Right kidney (tissue), 1 donor: ENCODE data around the gene RTN4R.
A peak's percentile ranks its signal among the peaks of the same experiment; 100 is the strongest.
"Not testable (repeated sequence)": the region's sequence is repeated elsewhere in the genome, so short reads cannot be mapped to it uniquely, and the experiment has no call there.

Experiments
- DNase-seq: peaks from one replicate; pipeline ENCODE4 v3.0.0-alpha.2; 2016

The RTN4R gene

DNA sequence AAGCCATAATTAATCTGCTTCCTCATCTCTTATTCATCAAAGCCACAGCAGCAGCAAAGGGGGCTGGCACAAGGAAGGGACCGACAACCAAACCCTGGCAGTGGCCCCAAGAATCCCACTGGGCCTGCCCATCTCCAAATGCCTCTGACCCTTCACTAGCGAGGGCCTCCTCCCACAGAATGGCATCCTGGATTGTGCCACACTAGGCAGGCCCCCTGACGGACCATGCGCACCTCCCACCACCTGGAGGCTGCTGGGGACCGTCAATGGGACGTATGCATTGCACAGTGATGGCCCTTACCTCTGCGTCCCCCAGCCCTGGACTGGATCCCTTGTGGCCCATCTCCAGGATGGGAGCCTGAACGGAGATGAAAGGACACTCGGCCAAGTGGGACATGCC is 4.1 kb upstream of the RTN4R start:
- DNase-seq: no peak

DNA sequence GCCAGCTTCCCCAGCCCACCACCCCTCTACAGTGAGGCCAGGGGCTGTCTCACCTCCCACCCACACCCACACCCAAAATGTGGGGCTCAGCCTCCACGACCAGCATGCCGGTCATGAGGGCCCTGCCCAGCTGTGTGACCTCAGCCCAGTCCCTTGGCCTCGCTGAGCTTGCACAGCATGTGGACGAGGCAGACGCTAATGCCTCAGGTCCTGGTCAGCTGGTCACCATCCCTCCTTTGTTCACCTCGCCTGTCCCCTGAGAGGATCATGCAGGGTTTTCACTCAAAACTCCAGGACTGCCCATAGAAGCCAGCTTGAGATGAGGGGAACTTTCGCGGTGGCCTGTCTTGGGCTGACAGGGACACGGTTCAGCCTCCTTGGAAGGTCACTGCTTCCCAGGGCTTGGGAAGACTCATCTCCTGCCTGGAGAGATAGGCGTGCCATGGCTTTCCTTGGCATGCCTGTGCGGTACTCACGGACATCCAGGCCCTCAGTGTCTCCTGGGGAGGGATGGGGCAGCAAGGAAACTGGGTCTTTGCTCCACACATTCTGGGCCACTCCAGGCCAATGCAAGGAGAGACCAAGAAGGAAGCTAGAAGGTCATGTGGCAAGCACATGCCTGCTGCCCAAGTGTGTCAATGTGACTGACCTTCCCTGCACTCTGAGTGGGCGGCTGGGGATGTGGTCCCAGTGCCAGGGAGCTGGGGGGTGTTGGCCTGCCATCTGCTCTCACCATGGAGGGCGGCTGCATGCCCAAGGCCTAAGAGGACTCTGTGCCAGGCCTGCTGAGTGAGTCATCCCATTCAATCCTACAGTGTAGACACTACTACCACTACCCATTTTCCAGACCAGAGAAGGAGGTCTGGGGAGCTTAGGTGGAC is 3.2 kb upstream of the RTN4R start:
- DNase-seq: no peak

DNA sequence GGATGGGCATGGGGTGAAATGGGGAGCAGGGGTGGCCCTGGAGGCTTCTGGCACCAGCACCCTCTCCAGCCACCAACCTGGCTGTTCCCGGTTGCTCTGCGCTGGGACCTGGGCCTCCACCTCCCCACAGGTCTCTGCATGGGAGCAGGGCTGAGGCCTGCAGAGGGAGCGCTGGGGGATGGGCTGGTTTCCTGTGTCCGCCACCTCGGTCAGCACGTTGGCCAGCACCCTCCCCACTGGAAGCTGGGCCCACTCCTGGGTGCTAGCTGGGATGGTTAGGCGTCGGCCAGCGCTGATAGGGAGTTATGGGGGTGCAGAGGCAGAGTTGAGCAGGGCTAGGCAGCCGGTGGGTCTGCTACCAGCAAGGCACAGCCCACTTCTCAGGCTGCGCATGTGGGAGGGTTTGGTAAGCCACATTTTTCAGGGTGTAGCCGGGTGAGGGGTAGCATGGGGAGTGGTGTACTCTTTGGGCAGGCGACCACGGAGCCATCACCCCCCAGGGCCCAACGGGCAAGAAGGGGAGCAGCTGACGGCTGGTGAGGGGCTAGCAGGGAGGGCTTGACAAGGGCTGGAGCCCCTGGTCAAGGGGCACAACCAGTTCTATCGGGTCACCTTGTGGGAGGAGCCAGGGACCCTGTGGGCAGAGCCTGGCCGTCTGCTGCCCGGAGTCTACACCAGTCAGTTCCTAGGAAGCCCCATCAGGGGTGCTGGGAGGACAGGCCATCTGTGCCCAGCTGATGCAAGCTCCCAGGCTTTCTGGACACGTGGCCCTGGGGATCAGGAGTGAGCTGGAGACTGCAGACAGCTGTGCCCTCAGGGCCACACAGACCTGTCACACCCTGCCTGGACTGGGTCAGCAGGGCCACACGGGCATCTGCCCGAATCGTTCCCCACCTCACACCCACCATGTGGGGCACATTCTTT is 2.3 kb upstream of the RTN4R start:
- not testable (repeated sequence) for DNase-seq

DNA sequence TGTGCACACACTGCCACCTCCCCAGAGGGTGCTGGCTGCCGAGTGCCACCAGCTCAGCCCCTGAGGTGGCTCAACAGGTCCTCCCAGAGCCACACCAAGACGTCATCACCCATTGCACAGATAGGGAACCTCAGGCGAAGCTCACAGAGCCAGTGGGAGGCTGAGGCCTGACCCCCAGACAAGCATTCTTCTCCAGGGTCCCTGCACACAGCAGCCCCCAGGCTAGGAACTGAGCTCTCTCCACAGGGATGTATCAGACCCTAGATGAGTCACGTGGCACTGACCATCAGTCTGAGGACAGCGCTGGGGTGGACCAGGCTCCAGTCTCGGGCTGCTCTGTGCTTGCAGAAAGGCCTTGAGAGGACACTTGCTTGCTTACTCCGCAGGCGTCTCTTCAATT is 1.6 kb upstream of the RTN4R start:
- not testable (repeated sequence) for DNase-seq

- not testable (repeated sequence) for DNase-seq
These were observed 1.1 kb upstream of the RTN4R start for GRCh38 chr22:20269201-20269600.

DNA sequence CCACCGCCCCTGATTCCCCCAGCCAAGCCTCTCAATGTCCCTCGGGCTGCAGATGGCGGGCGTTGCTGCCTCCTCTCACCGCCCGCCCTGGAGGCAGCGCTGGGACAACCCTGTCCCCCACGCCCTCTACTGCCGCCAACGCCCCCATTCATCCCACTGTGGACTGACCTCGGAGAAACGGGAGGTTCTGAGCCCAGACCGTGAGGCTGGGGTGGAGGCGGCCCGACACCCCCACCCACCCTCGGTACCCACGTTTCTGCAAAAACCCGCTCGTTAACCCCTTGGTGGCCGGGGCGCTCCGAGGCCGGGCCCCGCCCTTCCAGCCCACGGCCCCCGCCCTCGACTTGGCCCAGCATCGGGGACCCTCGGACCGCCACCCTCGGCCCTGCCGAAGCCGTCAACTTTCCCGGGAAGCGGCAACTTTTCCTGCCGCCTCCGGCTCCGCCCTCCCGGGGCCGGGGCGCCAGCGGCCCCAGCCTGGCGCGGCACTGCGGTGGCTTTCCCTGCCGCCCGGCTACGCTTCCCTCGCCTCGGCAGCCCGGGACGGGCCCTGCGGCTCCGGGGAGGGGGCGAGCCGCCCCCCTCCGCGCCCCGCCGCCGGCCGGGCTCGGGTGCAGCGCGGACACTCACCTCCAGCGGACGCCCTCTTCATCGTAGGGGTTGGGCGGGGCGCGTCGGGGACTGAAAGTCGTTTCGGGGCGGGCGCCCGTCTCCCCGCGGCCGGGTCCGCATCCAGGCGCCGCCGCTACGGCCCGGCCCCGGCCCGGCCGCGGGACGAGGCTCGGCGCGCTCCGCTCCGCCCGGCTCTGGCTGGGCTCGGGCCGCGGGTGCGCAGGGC is 458 bp downstream of the RTN4R start:
- peak; percentile 62 for DNase-seq

DNA sequence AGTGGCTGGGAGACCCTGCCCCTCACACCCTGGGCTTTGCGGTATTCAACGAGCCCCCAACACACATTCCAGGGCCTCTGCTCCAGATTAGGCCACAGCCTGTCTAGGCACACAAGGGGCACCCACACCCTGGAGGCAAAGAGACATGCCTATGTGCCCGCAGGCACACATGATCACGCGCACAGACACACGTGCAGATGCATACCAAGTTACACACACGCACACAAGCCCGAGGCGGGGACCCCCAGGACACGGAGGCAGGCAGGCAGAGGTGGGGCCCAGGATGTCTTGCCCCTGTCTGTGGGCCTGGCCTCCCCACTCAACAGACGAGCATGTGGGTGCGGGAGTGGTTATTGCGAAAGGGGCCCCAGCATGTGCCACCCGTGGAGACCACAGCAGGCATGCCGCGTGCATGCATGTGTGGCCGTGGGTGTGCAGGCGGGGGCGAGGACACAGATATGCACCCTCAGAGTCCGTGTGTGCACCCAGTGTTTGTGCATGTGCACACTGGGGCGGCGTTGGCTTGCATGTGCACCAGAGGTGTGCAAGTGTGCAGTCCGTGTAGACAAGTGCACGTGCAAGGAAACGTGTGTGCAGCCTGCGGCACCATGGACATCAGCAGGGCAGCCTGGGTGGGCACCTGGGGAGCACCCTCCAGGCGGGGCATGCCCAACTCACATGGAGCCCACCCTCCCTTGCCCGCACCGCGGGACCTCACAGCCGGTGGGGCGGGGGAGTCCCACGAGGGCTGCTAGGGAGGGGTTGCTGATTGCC is 1.3 kb downstream of the RTN4R start:
- DNase-seq: not testable (repeated sequence)

DNA sequence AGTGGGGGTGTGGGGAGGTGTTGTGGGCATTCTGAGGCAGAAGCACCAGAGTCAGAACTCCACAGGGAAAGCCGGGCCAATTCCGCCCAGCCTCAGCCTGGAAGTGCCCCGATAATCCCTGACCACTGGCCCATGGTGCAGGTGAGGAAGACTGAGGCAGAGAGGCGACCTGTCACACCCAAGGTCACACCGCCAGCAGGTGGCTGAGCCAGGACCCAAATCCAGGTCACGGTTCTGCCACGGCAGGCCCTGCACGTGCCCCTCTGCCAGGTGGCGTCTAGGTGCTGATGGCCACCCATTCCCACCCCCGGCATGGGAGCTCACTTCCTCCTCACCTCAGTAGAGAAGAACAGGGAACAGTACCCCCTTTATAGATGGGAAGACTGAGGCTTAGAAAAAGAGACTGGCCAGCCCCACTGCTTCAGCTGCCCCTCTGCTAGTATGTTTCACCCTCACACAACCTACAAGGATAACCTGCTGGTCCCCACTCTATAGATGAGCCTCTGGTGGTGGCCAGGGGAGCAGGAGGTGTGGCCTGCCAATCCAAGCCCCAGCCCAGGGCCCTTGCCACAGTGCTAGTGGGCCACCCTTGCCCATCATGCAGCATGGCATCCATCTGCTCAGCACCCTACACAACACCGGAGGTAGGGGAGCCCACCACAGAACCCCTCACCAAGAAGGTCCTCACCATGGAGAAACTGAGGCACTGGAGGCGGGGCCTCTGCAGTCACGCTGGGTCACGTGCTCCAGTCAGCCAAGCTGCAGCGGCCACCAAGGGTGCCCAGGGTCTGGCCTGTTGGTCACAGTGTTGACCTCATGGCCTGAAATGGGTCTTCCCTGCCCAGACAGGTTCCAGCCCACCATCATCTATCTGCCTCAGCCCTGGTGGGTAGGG is 2.1 kb downstream of the RTN4R start:
- not testable (repeated sequence) for DNase-seq

DNA sequence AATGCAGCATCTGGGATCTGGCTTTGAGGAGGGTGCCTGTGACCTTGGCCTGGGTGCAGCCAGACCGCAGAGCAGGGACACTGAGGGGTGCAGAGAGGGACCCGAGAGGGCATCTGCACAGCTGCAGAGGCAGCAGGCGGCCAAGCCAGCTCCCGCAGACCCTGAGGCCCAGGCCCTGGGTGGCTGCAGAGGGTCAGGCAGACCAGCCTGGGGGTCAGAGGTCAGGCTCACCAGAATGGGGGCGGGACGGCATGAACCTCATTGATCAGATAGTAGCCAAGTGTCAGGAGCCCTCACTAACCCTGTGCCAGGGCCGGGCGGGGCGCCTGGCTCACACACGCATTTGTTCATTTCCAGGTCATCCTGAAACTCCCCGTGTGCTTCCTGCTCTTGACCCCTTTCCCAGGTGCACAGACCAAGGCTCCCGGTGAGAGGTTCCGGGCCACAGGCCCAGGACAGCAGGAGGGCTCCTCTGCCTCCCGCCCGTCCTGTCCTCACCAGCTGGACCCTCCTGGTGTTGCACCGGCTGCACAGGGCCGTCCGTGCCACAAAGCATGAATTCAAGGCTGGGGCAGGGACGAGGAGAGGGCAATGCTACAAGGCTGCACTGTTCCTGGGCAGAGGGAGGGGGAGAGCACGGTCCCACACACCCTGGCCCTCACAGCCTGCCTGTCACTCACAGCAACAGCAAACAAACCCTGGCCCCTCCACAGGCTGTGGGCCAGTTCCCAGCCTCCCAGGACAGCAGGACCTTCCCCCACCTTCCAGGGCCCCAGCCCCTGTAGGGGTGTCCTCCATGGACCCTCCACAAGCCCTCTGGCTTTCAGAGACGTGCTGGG is 3.3 kb downstream of the RTN4R start:
- DNase-seq: no peak

DNA sequence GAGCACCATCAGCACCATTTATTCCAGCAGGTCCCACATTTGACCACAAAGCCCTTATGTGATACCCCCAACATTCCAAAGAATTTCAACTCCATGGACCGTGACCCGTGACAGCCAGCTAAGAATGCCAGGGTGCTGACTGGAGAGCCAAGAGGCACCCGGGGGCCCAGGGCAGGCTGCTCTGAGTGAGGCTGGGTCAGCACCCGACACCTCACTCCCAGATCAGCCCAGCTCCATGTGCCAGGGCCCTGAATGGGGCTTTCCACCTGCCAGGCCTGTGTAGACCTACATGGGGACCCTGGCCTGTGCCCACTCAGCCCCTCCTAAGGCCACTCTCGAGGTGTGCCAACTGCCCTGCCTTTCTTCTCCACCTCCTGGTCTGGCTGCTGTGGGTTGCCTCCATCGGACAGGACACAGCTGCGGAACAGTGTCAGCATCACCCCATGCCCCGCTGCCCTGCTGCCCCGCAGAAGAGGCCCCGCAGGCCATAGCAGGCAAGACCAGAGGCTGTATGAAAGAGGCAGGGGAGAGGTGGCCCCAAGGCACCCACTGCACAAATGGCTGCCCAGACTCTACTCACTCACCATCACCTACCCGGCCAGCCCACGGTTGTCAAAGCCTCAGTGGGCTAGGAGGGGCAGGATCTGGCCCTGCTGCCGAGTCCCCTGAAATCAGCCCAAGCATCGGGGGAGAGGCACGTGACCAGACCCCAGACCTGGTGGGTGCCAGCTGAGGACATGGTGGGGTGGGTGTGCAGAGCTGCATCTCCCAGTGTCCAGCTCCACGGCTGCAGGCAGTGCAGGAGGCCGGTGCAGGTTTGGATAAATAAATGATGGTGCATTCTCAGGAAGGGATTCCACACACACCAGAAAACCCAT is 4.5 kb downstream of the RTN4R start:
- not testable (repeated sequence) for DNase-seq

- DNase-seq: no peak
These were observed 5.5 kb downstream of the RTN4R start for GRCh38 chr22:20262582-20263147.

DNA sequence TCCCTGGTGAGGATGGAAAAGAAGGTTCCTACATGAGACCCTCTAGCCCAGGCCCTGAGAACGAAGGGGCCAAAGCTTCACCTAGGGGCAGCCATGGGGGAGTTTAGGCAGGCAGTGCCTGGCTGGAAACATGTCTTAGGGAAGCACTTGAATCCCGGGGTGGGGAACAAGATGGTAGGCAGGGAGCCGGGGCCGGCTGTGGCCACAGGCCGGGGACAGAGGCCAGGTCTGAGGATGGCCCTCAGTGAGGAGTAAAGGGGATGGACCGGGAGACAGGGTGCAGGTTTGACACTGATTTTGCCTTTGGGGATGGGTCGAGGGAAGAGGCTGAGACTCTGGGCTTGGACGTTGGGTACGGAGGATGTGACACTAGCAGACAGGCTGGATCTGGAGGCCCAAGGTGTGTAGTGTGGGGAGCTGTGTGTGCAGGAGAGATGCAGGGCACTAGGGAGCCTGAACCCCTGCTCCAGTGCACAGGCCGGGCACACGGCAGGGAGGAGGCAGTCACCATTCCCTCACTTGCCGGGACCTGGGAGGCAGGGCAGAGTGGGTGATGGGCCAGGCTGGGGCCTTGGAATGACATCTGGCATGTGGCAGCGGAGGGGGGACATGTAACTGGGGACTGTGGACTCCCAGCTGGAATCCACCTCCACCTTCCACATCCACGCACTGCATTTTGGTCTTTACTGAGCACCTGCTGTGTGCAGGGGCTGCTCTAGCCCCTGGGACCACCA is 6.1 kb downstream of the RTN4R start:
- no peak for DNase-seq

- DNase-seq: no peak
These were observed 7.9 kb downstream of the RTN4R start for GRCh38 chr22:20260071-20260765.

- no peak for DNase-seq
These were observed 8.8 kb downstream of the RTN4R start for GRCh38 chr22:20259327-20259688.

GRCh38 chr22:20258584-20259326 is 9.4 kb downstream of the RTN4R start:
- DNase-seq: no peak

DNA sequence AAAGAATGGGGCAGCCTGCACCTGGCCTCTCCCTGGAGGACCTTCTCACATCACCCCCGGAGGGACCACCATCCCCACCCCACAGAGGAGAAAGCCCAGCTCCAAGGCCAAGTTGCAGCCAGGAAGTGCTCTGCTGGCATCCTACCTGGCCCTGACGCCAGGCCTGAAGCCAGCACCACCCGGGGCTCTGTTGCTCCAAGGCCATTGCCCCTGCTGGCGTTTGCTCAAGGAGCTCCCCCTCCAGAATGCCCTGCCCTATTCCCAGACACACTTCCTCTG is 10.2 kb downstream of the RTN4R start:
- no peak for DNase-seq
